Neural crest cell (in vitro differentiated cells): ENCODE results near the gene IGF2. TPM values are rescaled to one million over a fixed set of nuclear protein-coding genes. Genes with fewer than 3 reads are reported as not detected.
A peak's percentile ranks its signal among the peaks of the same experiment; 100 is the strongest.

Experiments used
- DNase-seq: peaks from one replicate; pipeline ENCODE4 v3.0.0; 2021; ENCODE audit warnings: low read depth, mixed read lengths, low spot score
- H3K27ac Mint-ChIP-seq: one replicate; pipeline ENCODE4 v1.8.0; 2021; ENCODE audit warnings: mild to moderate bottlenecking, mixed read lengths; ENCODE audit not compliant: unreplicated experiment
- H3K27me3 Mint-ChIP-seq: 2 replicates; pipeline ENCODE4 v1.8.0; 2021; ENCODE audit warnings: low read depth, mild to moderate bottlenecking, mixed read lengths
- H3K36me3 Mint-ChIP-seq: 2 replicates; pipeline ENCODE4 v1.8.0; 2021; ENCODE audit warnings: low read depth, mild to moderate bottlenecking, mixed read lengths
- H3K4me1 Mint-ChIP-seq: 2 replicates; pipeline ENCODE4 v1.8.0; 2021; ENCODE audit warnings: mixed read lengths
- H3K4me3 Mint-ChIP-seq: one replicate; pipeline ENCODE4 v1.8.0; 2021; ENCODE audit warnings: mild to moderate bottlenecking, mixed read lengths
- H3K9me3 Mint-ChIP-seq: 2 replicates; pipeline ENCODE4 v1.8.0; 2021; ENCODE audit warnings: mixed read lengths
- total RNA-seq: library from RNA; stranded (reverse); gene quantifications from 2 replicates; pipeline ENCODE4 v1.2.1, GENCODE V29; 2021
- TF ChIP-seq, protein P1 (sequence below): fragments of 200-600 bp; sonication (generic); conservative IDR thresholded peaks from 2 replicates; pipeline ENCODE4 v1.5.0; 2021; ENCODE audit warnings: antibody characterized with exemption, mild to moderate bottlenecking

IGF2 gene
- total RNA-seq, 1 donor from 2014 or later = 20.1 TPM

- TF ChIP-seq, protein P1, sequence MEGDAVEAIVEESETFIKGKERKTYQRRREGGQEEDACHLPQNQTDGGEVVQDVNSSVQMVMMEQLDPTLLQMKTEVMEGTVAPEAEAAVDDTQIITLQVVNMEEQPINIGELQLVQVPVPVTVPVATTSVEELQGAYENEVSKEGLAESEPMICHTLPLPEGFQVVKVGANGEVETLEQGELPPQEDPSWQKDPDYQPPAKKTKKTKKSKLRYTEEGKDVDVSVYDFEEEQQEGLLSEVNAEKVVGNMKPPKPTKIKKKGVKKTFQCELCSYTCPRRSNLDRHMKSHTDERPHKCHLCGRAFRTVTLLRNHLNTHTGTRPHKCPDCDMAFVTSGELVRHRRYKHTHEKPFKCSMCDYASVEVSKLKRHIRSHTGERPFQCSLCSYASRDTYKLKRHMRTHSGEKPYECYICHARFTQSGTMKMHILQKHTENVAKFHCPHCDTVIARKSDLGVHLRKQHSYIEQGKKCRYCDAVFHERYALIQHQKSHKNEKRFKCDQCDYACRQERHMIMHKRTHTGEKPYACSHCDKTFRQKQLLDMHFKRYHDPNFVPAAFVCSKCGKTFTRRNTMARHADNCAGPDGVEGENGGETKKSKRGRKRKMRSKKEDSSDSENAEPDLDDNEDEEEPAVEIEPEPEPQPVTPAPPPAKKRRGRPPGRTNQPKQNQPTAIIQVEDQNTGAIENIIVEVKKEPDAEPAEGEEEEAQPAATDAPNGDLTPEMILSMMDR = peak; percentile 31
- no peak for DNase-seq
- peaks cover 10% of the 10 kb centered on the region for H3K4me1 Mint-ChIP-seq
- no peaks in the 10 kb centered on the region for H3K9me3 Mint-ChIP-seq
- no peak overlapping the region for H3K27ac Mint-ChIP-seq
- no peak overlapping the region for H3K4me3 Mint-ChIP-seq
- peaks cover 88% of the 10 kb centered on the region for H3K27me3 Mint-ChIP-seq
- no peaks in the 10 kb centered on the region for H3K36me3 Mint-ChIP-seq
These were observed 4.8 kb upstream of the IGF2 start for GRCh38 chr11:2143799-2144543.

DNA sequence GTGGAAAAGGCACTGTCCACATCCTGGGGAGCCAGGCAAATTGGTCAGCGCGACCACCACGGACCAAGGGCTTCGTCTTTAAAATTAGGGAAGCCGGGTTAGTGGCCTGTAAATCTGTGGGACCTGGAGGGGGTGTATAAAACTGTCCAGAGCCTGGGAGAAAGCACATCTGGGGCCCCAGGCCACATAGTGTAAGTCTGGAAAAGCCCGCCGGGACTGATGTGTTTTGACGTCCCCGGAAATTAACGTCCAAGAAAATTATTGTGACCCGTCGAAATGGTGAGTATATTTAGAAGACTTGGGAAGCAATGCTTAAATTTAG is 4.2 kb upstream of the IGF2 start:
- TF ChIP-seq, protein P1 = no peak
- Mint-ChIP-seq H3K27ac (no peak overlapping the region), H3K9me3 (no peaks in the 10 kb centered on the region), H3K36me3 (no peaks in the 10 kb centered on the region), H3K4me3 (no peak overlapping the region), H3K4me1 (peaks cover 6% of the 10 kb centered on the region), H3K27me3 (peaks cover 86% of the 10 kb centered on the region)
- DNase-seq = no peak

DNA sequence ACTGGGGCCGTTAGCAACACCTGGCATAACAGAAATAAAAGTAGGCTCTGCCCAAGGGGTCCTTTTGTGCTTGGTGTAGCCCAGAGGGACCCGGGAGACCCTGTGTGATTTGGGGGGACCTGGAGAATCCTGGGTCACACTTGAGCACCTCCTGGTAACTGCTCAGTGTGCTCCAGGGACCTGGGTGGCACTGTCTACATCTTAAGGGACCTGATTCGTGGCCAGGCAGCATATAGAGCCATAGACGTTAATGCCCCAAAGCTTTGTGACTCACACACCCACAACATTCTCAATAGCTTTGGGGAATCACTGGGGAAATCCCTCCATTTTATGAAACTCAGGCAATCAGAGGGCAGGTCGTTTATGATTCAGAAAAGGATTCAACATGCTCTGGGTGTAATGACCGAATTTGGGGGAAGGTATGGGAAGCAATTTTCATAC is 3.6 kb upstream of the IGF2 start:
- TF ChIP-seq, protein P1 = no peak
- peaks cover 83% of the 10 kb centered on the region for H3K27me3 Mint-ChIP-seq
- H3K27ac Mint-ChIP-seq = no peak overlapping the region
- no peaks in the 10 kb centered on the region for H3K36me3 Mint-ChIP-seq
- no peaks in the 10 kb centered on the region for H3K9me3 Mint-ChIP-seq
- no peak for DNase-seq
- H3K4me1 Mint-ChIP-seq = no peaks in the 10 kb centered on the region
- no peak overlapping the region for H3K4me3 Mint-ChIP-seq

- TF ChIP-seq, protein P1 = no peak
- Mint-ChIP-seq H3K4me3 (no peak overlapping the region), H3K27me3 (peaks cover 85% of the 10 kb centered on the region), H3K9me3 (no peaks in the 10 kb centered on the region), H3K4me1 (no peaks in the 10 kb centered on the region), H3K36me3 (no peaks in the 10 kb centered on the region), H3K27ac (no peak overlapping the region)
- DNase-seq = no peak
These were observed 3.1 kb upstream of the IGF2 start for GRCh38 chr11:2142300-2142759.

GRCh38 chr11:2140411-2141400 is 1.5 kb upstream of the IGF2 start:
- Mint-ChIP-seq H3K27me3 (peaks cover 85% of the 10 kb centered on the region), H3K36me3 (no peaks in the 10 kb centered on the region), H3K9me3 (no peaks in the 10 kb centered on the region), H3K4me3 (peak overlapping the region; percentile 24), H3K4me1 (no peaks in the 10 kb centered on the region), H3K27ac (no peak overlapping the region)
- TF ChIP-seq, protein P1 = no peak
- no peak for DNase-seq
